K562 (cell line): Measurements from ENCODE around the gene TMEM150C. TPM values are rescaled to one million over a fixed set of nuclear protein-coding genes. Genes with fewer than 3 reads are reported as not detected.

Source experiments
- ARID3A ChIP-seq: IDR thresholded peaks from 2 replicates; pipeline ENCODE4 v1.6.1; 2012; ENCODE audit warnings: low read depth, low read length, improper control_type of control experiment, borderline replicate concordance
- MGA ChIP-seq: fragments of 450-650 bp; IDR thresholded peaks from 2 replicates; pipeline ENCODE4 v1.6.1; 2016; ENCODE audit warnings: mild to moderate bottlenecking, moderate library complexity
- RNF2 ChIP-seq: sonication (generic); IDR thresholded peaks from 2 replicates; pipeline ENCODE4 v1.6.1; 2016
- polyA plus RNA-seq, 8 experiments: library from polyadenylated mRNA; depleted of rRNA in 4 of 8; stranded (reverse) in 5 of 8; unstranded in 3 of 8; fragments of >200 nt; fragmentation: Nextera tagmentation in 2 of 8; fragmentation: Illumina TruSeq in 1 of 8; extraction: Ambion mirVana in 2 of 8; extraction: Trizol in 1 of 8; gene quantifications; 2 replicates each; pipeline versions ENCODE4 v1.2.1 to v1.2.3, GENCODE V29; 2011 to 2014; ENCODE audit warnings: inconsistent platforms in 1 of 8, missing spikeins in 1 of 8
- total RNA-seq, 7 experiments: library from RNA; depleted of rRNA in 6 of 7; stranded (reverse); fragments of >200 nt in 6 of 7; fragmentation: Illumina TruSeq in 2 of 7; extraction: Trizol in 2 of 7; gene quantifications; 2 replicates each; pipeline versions ENCODE4 v1.2.1 to v1.2.3, GENCODE V29; 2011 to 2021; ENCODE audit warnings: low replicate concordance in 1 of 7

Gene TMEM150C
- total and polyA plus RNA-seq, 9 of the 15 experiments (the other 6 are each of a cell fraction or from before 2014, with no cell fraction given), result 0.07 TPM; not detected in 8

DNA sequence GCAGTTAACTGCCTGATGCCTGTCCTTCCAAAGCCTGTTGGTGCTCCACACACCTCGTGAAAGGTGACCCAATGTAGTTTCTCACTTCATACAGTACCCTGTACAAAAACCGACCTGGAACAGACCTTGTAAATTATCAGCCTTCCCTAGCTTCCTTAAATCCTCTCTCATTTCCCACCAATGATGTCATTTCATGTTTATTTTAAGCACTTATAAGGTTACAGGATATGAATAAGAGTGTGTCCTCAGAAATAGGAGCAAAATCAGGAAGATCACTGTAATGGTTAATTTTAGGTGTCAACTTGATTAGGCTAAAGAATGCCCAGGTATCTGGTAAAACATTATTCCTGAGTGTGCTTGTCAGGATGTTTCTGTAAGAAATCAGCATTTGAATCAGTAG, 44.7 kb downstream of the TMEM150C start (continued):
- TF ChIP-seq MGA, result no peak
- TF ChIP-seq ARID3A, result no peak
- no peak for TF ChIP-seq RNF2
